DOHH2 (cell line): Measurements from ENCODE around the gene PEMT.

Source experiments
- CTCF ChIP-seq: fragments of 200-600 bp; sonication (generic); IDR thresholded peaks from one replicate; pipeline ENCODE4 v1.5.1; 2014; ENCODE audit warnings: antibody characterized with exemption, mild to moderate bottlenecking, low read depth, low read length; ENCODE audit not compliant: poor library complexity, severe bottlenecking
- EZH2phosphoT487 ChIP-seq: fragments of 200-600 bp; sonication (generic); IDR thresholded peaks from 2 replicates; pipeline ENCODE4 v1.6.1; 2017; ENCODE audit warnings: borderline replicate concordance, mild to moderate bottlenecking, antibody characterized with exemption, low read length, moderate library complexity, mixed read lengths

DNA sequence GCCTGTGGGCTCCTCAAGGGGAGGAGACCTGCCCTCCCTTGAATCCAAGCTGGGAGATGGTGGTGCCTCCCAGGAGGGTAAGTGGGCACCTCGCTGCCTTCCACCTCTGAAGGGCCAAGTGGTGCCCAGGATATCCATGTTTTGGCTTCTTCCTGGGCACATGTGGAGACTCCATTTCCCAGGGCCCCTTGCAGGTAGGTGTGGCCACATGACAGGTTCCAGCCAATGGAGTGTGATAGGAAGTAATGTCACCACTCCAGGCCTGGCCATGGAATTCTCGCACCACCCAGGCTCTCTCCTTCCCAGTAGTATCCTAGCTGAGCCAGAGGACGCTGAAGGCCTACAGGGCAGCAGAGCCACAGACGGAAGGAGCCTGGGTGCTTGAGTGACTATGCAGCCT, 17.6 kb upstream of the PEMT start:
- no peak for TF ChIP-seq CTCF
- no peak for TF ChIP-seq EZH2phosphoT487
